ENCODE data around the gene MYOZ1.
A peak's percentile ranks its signal among the peaks of the same experiment; 100 is the strongest.
"Not testable (repeated sequence)": the region's sequence is repeated elsewhere in the genome, so short reads cannot be mapped to it uniquely, and the experiment has no call there.

The MYOZ1 gene

GRCh38 chr10:73647875-73648651 is 6.8 kb upstream of the MYOZ1 start:
- no peak for DNase-seq (ENCODE audit: low read depth in 2 of 2)

GRCh38 chr10:73647211-73647874 is 6.1 kb upstream of the MYOZ1 start:
- DNase-seq (ENCODE audit: low read depth in 2 of 2): no peak

- no peak for DNase-seq (ENCODE audit: low read depth in 2 of 2)
Measured at GRCh38 chr10:73646598-73647041, 5.3 kb upstream of the MYOZ1 start.

GRCh38 chr10:73645251-73645650 is 4.0 kb upstream of the MYOZ1 start:
- DNase-seq (ENCODE audit: low read depth in 2 of 2): no peak

GRCh38 chr10:73644767-73645166 is 3.5 kb upstream of the MYOZ1 start:
- no peak for DNase-seq (ENCODE audit: low read depth in 2 of 2)

- no peak for DNase-seq (ENCODE audit: low read depth in 2 of 2)
Measured at GRCh38 chr10:73644015-73644743, 2.9 kb upstream of the MYOZ1 start.

GRCh38 chr10:73643362-73643761 is 2.1 kb upstream of the MYOZ1 start:
- no peak for DNase-seq (ENCODE audit: low read depth in 2 of 2)

GRCh38 chr10:73639286-73639685 is 2.0 kb downstream of the MYOZ1 start:
- DNase-seq (ENCODE audit: low read depth in 2 of 2): no peak

GRCh38 chr10:73635781-73636180 is 5.5 kb downstream of the MYOZ1 start:
- DNase-seq (ENCODE audit: low read depth in 2 of 2): no peak

GRCh38 chr10:73634421-73634820 is 6.9 kb downstream of the MYOZ1 start:
- DNase-seq (ENCODE audit: low read depth in 2 of 2): no peak

GRCh38 chr10:73629165-73629564 is 12.1 kb downstream of the MYOZ1 start:
- no peak for DNase-seq (ENCODE audit: low read depth in 2 of 2)

GRCh38 chr10:73628405-73628804 is 12.9 kb downstream of the MYOZ1 start:
- no peak for DNase-seq (ENCODE audit: low read depth in 2 of 2)

GRCh38 chr10:73627300-73627699 is 14.0 kb downstream of the MYOZ1 start:
- no peak for DNase-seq (ENCODE audit: low read depth in 2 of 2)

- DNase-seq (ENCODE audit: low read depth in 2 of 2): peak; percentile 85 to 93
Measured at GRCh38 chr10:73625884-73626752, 15.2 kb downstream of the MYOZ1 start.

GRCh38 chr10:73625004-73625883 is 16.0 kb downstream of the MYOZ1 start:
- DNase-seq (ENCODE audit: low read depth in 2 of 2): no peak

- no peak for DNase-seq (ENCODE audit: low read depth in 2 of 2)
Measured at GRCh38 chr10:73623056-73623455, 18.2 kb downstream of the MYOZ1 start.

GRCh38 chr10:73620974-73621373 is 20.3 kb downstream of the MYOZ1 start:
- not testable (repeated sequence) for DNase-seq (ENCODE audit: low read depth in 2 of 2)

- not testable (repeated sequence) for DNase-seq (ENCODE audit: low read depth in 2 of 2)
Measured at GRCh38 chr10:73617143-73617542, 24.1 kb downstream of the MYOZ1 start.

GRCh38 chr10:73614720-73615119 is 26.6 kb downstream of the MYOZ1 start:
- no peak for DNase-seq (ENCODE audit: low read depth in 2 of 2)

- DNase-seq (ENCODE audit: low read depth in 2 of 2): no peak
Measured at GRCh38 chr10:73609116-73609515, 32.2 kb downstream of the MYOZ1 start.

GRCh38 chr10:73601486-73601921 is 39.8 kb downstream of the MYOZ1 start:
- no peak for DNase-seq (ENCODE audit: low read depth in 2 of 2)

All from stimulated activated CD8-positive, alpha-beta memory T cell treated with anti-CD3 and anti-CD28 coated beads, Interleukin-15, amount 100 ng/mL, for 4 hours (primary cell).